Mucosa of gallbladder (tissue), 1 donor: ENCODE measurements around the gene PLD3. TPM values are rescaled to one million over a fixed set of nuclear protein-coding genes. Genes with fewer than 3 reads are reported as not detected.
A peak's percentile ranks its signal among the peaks of the same experiment; 100 is the strongest.

Experiments
- DNase-seq: peaks from one replicate; pipeline ENCODE4 v3.0.0-alpha.2; 2020; ENCODE audit warnings: low spot score
- total RNA-seq: library from RNA; stranded (reverse); gene quantifications from one replicate; pipeline ENCODE4 v1.2.1, GENCODE V29; 2021
- donor health status: DM: no; HTN: no; CAD: no.

The PLD3 gene, protein sequence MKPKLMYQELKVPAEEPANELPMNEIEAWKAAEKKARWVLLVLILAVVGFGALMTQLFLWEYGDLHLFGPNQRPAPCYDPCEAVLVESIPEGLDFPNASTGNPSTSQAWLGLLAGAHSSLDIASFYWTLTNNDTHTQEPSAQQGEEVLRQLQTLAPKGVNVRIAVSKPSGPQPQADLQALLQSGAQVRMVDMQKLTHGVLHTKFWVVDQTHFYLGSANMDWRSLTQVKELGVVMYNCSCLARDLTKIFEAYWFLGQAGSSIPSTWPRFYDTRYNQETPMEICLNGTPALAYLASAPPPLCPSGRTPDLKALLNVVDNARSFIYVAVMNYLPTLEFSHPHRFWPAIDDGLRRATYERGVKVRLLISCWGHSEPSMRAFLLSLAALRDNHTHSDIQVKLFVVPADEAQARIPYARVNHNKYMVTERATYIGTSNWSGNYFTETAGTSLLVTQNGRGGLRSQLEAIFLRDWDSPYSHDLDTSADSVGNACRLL
- total RNA-seq: 224 TPM

DNA sequence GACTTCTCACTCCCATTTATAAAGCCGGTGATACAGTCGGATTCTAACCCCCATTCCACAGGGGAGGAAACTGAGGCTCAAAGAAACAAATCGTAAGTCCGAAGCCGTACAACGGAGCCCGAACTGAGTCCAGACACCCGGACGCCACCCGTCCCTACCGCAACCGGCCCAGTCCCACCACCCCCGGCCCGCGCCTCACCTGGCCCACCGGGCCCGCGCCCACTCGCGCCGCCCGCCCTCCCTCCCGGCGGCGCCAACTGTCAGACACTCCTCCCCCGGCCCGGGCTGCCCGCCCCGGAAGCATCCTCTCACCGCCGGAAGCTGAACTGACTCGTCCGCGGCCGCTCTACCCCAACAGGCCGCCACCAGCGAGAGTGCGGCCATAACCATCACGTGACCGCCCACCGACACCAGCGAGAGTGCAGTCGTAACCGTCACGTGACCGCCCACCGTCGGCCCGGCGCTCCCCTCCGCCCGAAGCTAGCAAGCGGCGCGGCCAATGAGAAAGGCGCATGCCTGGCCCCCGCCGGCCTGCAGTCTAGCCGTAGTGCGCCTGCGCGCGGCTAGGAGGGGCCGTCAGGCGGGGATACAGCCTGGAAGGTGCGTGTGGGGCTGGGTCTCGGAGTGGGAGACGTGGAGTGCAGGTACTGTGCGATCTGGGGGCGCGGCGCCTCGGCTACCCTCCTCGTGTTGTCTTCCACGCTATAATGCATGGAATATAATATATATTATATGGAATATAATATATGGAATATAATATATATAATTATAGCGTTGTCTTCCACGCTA is at the start of gene PLD3, which contains the start of gene C19orf47:
TSS of gene PLD3 (plus strand) at position 571 of the 789 bp plus-strand sequence. CDS start 17,789 bp downstream, outside the sequence.
TSS of gene C19orf47 (minus strand) at position 273 of the 789 bp plus-strand sequence. CDS start 6,540 bp downstream, outside the sequence.
- DNase-seq: peak; percentile 100

DNA sequence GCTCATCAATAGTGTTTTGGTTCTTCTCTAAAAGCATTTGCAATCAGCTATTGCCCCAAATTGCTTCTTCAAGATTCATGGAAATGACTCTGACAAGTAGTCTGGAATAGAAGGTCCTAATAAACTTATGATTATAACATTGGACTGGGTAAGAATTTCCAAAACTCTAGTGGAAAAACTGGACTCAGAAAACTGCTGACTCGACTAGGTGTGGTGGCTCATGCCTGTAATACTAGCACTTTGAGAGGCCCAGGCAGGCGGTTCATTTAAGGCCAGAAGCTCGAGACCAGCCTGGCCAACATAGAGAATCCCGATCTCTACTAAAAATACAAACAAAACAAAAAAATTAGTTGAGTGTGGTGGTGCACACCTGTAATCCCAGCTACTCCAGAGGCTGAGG is 47.8 kb upstream of the PLD3 start:
- DNase-seq: no peak

DNA sequence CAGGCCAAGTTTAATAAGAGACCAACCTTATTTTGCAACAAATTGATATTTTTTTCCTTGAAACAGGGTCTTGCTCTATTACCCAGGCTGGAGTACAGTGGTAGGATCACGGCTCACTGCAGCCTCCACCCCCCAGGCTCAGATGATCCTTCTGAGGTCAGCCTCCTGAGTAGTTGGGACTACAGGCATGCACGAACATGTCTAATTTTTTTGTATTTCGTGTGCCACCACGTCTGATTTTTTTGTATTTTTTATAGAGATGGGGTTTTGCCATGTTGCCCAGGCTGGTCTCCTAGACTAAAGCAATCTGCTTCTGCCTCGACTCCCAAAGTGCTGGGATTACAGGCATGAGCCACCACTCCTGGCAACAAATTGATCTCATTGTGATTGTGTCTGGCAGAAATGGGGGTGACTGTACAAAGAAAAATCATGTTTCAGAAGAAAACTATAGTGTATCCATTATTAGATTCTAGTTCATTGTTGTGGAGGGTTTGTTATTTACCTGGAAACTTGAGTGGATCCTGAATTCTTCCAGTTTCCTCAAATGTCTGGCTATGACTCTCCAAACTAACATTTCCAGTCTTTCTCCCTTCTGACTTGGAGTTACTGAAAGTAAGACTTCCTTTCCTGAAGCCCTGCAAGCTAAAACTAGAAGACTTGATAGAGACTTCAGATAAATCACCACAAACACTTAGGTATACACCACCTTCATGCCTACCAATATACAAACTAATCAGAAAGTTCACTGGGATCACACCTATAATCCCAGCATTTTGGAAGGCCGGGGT is 46.1 kb upstream of the PLD3 start:
- DNase-seq: no peak

DNA sequence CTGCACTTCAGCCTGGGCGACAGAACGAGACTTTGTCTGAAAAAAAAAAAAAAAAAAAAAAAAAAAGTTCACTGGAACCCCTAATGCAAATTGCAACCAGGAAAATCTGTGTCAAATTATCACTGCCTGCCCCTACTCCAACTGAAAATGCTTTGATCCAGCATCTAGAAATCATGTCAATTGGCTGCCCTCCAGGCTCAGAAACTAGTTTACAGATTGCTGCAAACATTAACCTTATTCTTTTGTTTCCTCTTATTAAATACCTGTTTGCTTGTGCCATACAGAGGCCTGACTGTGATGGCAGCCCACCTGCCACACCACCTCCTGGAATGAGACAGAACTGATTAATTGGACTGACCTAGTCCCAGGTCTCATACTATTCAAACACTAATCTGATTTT is 44.7 kb upstream of the PLD3 start:
- DNase-seq: no peak

DNA sequence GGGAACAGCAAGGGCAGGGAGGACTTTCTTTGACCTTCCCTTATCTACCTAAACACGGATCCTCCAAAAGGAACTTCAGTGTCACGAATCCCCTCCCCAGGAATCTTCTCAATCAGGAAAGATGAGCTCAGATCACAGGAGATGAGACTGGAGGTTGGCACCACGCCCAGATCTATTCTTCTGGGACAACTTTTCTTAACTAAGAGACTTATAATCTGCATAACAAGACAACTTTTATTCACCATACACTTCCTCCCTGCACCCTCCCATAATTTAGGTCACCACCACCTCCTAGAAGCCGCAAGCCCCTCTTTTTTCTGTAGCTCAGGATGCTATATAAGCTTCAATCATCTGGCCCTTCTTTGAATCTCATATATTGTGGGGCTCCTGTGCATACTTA is 44.2 kb upstream of the PLD3 start:
- DNase-seq: no peak

DNA sequence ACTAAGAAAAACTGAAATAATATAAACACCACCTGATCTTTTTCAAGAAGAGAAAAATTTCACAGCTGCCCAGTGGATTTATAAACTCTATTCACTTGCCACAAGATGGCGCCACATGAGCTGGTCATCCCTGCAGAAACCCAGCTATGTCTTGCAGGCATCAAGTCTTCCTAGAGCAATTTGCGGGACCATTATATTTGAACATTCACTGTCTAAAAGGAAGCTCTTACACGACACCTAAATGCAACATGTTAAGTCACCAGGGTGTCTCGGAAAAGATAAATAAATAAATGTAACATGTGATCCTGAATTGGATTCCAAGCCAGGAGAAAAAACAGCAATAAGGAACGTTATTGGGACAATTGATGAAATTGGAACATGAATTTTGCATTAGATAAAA is 43.1 kb upstream of the PLD3 start:
- DNase-seq: peak; percentile 80

DNA sequence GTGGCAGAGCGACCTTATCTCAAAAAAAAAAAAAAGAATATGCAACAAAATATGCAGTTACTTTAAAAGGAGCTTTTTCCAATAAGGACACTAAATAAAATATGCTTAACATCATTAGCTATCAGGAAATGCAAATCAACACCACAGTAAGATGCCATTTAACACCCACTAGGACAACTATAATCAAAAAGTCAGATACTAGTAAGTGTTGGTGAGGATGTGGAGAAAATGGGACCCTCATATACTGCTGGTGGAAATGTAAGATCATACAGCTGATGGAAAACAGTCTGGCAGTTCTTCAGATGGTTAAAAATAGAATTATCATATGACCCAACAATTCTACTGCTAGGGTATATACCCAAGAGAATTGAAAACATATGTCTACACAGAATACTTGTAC is 38.8 kb upstream of the PLD3 start:
- DNase-seq: no peak

DNA sequence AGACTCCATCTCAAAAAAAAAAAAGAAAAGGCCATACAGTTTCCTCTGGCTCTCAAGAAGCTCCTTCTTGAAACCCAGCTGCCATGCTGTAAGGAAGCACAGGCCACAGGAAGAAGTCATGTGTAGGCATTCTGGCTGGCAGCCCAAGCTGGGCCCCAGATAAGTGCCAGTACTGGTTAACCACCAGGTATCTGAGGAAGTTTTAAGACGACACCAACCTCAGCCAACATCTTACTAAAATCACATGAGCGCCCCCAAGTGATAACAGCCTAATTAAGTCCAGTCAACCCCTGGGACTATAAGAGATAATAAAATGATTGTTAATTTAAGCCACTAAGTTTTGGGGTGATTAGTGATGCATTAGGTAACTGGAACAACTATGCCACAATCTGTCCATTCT is 36.0 kb upstream of the PLD3 start:
- no peak for DNase-seq

DNA sequence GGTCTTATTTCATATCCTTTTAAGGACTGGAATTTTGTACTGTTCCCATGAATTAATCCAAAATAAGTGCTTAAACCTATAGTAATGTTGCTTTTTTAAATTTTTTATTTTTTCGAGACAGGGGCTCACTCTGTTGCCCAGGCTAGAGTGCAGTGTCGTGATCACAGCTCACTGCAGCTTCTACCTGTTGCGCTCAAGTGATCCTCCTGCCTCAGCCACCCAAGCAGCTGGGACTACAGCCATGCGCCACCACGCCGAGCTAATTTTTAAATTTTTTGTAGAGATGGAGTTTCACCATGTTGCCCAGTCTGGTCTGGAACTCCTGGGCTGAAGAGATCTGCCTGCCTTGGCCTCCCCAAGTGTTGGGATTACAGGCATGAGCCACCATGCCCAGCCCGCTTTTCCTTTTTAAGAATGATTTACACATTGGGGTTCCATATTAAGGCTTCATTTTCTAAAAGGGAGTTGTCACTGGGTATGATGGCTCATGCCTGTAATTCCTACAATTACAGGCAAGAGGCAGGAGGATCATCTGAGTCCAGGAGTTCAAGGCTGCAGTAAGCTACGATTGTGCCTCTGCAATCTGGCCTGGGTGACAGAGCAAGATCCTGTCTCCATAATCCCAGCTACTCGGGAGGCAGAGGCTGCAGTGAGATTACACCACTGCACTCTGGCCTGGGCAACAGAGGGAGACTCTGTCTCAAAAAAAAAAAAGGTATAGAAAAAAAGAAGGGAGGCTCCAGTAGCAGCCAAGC is 35.1 kb upstream of the PLD3 start:
- DNase-seq: no peak

DNA sequence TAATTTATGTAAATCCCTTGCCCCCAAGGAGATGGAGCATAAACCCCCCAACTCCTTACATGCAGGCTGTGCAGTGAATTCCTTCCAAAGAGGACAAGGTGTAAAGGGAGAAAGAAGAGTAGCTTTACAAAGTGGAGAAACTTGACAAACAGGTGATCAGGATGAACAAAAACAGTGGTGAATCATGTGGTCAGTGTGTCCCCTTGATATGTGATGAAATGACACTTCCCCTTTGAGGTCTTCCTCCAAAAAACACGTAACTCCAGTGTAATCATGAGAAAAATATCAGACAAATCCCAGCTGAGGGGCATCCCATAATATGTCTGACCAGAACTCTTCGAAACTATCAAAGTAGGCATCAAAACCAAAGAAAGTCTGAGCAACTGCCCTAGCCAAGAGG is 33.8 kb upstream of the PLD3 start:
- no peak for DNase-seq

DNA sequence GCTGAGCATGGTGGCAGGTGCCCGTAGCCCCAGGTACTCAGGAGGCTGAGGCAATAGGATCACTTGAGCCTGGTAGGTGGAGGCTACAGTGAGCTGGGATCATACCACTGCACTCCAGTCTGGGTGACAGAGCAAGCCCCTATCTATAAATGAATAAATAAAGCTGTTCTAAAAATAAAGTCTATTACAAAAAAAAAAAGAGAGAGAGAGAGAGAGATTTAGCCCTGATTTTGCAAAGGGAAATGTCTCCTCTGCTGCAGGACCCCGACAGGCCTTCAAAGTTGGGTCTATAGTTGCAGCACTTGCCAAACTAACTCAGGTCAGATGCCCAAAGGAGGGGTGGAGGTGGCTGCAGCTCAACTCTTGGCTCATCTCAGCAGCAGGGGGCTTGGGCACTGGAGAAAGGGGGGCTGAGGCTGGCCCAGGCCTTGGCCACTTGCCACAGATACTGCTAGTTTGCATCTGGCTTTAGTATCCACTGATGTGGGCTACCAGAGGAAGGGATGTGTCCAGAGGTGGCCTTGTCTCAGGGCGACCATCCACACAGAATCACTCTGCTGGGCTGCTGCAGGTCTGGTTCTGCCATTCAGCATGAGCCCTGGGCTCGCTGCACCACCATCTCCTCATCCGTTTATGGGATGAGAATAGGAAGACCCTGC is 32.6 kb upstream of the PLD3 start:
- no peak for DNase-seq

DNA sequence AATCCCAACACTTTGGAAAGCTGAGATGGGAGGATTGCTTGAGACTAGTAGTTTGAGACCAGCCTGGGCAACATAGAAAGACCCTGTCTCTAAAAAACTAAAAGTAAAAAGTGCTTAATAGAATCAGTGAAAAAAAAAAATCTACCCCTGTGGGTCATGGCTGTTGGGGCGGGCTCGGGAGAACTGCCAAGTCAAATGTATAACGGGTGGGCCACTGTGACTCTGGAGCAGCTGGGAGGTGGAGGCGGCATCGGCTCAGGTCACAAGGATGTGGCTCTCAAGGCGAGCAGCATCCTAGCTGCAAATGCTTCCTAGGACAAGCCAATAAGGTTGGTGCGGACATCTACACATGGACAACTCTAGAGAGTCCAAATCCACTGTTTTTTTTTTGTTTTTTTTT is 31.2 kb upstream of the PLD3 start:
- DNase-seq: no peak

DNA sequence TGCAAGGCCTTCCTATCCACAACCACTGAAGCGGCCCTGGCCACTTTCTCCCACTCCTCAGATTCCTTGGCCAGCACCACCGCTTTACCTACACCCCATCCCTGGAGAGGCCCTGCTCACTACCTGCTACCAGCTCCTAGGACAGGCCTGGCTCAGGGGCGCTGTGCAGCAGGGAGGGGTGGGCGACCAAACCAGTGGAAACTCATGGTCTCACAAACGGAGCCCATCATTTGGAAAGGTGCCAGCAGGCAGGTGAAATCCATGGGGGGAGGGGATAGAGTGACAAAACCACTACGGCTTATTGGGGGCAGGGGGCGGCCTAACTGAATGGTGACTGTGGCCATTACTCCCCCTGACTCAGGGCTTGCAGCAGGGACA is 27.9 kb upstream of the PLD3 start:
- no peak for DNase-seq

DNA sequence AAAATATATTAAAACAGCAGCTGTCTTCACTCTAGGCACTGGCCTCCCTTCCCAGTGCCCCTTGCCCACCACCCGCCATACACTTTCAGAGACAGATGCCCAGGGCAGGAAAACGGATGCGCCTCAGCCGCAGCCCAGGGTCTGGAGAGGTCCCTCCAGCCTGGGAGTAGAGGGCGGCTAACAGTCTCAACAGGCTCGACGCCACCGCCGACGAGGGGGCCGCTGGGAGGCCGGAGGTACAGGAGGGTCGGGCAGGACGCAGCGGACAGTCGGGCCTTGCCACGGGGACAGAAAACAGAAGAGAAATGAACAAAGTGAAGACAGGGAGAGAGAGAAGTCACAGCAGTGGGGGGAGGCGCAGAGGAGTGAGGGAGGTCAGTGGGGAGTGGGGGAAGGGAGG is 27.4 kb upstream of the PLD3 start:
- no peak for DNase-seq

DNA sequence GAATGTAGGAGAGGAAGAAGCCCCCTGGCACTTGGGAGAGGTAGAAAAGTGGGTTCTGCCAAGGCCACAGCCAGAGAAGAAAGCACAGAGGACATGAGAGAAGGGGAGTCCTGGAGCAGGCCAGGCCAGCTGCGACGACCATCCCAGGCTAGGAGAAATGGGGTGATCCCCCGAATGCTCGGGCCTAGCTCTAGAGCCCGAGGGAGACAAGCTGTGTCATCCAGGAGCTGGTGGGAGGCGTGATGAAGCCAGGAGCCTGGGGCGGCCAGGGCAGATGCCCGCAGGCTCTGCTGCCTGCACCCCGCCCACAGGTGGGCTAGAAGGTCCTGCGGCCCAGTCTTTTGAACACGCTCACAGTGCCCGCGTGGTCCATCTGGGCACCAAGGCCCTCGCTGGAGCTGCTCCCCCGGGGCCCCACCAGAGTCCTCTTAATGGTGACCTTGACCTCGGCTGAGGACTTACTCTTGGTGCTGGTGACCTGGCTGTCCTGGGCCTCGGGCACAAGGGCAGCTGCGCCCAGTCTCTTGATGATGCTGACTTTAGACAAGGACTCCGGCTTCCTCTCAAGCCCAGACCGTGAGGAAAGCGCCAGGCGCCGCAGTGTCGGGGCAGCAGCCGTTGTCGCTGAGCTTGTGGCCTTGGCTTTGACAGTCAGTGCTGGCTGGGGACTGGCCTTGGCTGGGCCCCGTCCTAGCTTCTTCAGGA is 26.8 kb upstream of the PLD3 start:
- no peak for DNase-seq

DNA sequence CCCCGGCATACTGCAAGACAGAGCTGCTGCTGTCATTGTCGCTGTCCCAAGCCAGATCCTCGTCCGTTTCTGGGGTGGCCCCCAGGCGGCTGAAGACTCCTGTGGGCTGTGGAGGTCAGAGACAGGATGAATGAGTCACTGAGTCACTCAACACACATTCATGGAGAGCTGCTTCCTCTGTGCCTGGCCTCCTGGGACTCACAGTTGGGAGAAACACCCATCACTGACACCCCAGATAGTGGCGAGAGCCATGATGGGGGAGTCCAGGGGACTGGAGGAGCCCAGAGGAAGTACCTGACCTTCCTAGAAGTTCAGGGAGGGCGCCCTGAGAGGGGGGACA is 26.3 kb upstream of the PLD3 start:
- DNase-seq: no peak

DNA sequence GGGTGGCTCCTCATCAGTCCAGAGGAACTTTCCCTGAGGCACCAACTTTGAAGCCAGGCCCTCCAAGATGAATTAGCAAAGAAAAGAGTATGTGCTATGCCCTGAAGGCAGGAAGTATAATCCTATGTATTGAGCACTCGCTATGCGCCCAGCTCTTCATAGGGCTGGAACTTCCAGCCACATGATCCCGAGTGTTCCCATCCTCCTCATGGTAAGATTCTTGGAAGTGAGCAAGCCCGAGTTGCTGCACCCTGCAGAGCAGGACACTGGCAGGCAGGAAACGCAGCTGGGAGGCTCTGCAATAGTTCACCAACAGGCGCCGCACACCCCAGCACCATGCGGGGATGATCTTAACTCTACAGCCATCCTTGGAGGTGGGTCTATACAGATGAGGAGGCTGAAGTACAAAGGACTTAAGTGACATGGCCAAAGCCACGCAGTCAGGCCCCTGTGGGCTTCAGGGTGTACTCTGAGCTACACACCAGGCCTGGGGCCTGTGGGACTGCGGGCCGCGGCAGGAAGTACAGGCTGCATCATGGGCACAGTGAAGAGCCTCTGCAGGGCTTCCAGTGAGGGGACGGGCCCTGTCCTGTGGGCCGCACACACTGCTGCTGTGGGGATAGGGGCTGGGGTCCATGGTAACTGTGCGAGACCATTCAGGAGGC is 25.4 kb upstream of the PLD3 start:
- no peak for DNase-seq

DNA sequence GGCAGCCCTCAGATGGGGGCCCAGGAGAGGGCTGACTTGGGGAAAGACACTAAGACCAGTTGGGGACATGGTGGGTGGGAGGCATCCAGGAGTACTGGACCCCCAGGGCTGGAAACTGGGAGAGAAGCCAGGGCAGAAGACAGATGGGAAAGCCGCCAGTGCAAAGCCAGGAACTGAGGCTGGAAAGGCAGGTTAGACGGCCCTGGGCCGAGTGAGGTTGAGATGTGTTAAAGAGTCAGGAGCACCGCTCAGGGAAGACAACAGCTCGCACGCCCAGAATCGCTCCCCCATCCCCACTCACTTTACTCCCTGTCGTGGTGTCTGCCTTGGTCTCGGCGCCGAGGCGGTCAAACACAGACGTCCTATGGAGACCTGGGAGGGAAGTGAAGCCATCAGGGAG is 24.8 kb upstream of the PLD3 start:
- no peak for DNase-seq

DNA sequence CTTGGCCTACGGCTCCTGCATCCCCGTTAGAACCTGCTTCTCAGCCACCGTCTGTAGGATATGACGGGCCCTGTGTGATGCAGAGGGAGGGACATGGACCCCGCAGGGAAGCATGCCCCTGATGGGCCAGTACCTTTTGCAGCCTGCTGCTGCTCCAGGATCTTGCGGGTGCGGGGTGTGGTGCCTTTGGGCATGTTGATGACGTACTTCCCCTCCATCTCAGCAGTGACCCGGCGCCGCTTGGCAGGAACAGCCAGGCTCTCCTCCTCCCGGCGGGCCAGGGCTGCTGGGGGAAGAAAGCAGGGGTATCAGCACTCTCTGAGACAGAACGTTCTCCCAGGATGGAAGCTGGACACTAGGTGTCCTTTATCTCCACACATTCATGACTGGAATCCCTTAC is 22.3 kb upstream of the PLD3 start:
- DNase-seq: no peak

DNA sequence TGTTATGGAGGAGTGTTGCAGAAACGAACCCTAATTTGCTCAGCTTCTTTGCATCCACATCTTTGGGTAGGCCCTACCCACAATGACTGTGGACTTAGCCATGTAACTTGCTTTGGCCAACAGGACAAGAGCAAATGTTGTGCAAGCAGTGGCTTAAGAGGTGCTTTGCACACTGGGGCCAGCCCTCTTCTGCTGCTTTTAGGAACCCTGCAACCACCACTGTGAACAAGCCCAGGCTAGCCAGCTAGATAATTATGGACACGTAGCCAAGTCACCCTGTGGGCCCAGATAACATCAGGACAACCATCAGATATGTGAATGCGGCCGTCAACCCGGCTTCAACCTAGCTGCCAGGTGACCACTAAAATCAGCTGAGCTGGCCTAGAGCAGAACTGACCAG is 17.4 kb upstream of the PLD3 start:
- DNase-seq: no peak
